ENCODE results near the gene RGS9.
"Not testable (repeated sequence)": the region's sequence is repeated elsewhere in the genome, so short reads cannot be mapped to it uniquely, and the experiment has no call there.

Gene RGS9

GRCh38 chr17:65115839-65116238, 21.3 kb upstream of the RGS9 start:
- Histone ChIP-seq H3K9ac (ENCODE audit: low read length) (no peak overlapping the region), H3K4me3 (ENCODE audit: low read length) (no peak overlapping the region), H3K27me3 (replicated peaks; ENCODE audit: control insufficient read depth, insufficient read depth, low read length) (peaks cover 5% of the 10 kb centered on the region), H3K4me1 (ENCODE audit: control insufficient read depth, insufficient read depth, low read length) (no peaks in the 10 kb centered on the region), H3K9me3 (ENCODE audit: control insufficient read depth, low read length) (no peaks in the 10 kb centered on the region), H3K36me3 (ENCODE audit: control insufficient read depth, insufficient read depth, low read length, severe bottlenecking) (no peaks in the 10 kb centered on the region)
- no peak for DNase-seq (ENCODE audit: low read depth)

GRCh38 chr17:65116515-65116914, 20.7 kb upstream of the RGS9 start:
- not testable (repeated sequence) for H3K4me3 ChIP-seq (ENCODE audit: low read length); H3K4me1 ChIP-seq (ENCODE audit: control insufficient read depth, insufficient read depth, low read length); DNase-seq (ENCODE audit: low read depth); H3K9ac ChIP-seq (ENCODE audit: low read length); H3K9me3 ChIP-seq (ENCODE audit: control insufficient read depth, low read length); H3K27me3 ChIP-seq (replicated peaks; ENCODE audit: control insufficient read depth, insufficient read depth, low read length); H3K36me3 ChIP-seq (ENCODE audit: control insufficient read depth, insufficient read depth, low read length, severe bottlenecking)

GRCh38 chr17:65117384-65118035, 19.7 kb upstream of the RGS9 start:
- no peak overlapping the region for H3K9ac ChIP-seq (ENCODE audit: low read length)
- H3K27me3 ChIP-seq (replicated peaks; ENCODE audit: control insufficient read depth, insufficient read depth, low read length) = peaks cover 5% of the 10 kb centered on the region
- H3K9me3 ChIP-seq (ENCODE audit: control insufficient read depth, low read length) = no peaks in the 10 kb centered on the region
- H3K4me1 ChIP-seq (ENCODE audit: control insufficient read depth, insufficient read depth, low read length) = peaks cover 3% of the 10 kb centered on the region
- H3K36me3 ChIP-seq (ENCODE audit: control insufficient read depth, insufficient read depth, low read length, severe bottlenecking) = no peaks in the 10 kb centered on the region
- DNase-seq (ENCODE audit: low read depth) = no peak
- H3K4me3 ChIP-seq (ENCODE audit: low read length) = no peak overlapping the region

- no peak overlapping the region for H3K9ac ChIP-seq (ENCODE audit: low read length)
- peaks cover 5% of the 10 kb centered on the region for H3K27me3 ChIP-seq (replicated peaks; ENCODE audit: control insufficient read depth, insufficient read depth, low read length)
- no peaks in the 10 kb centered on the region for H3K9me3 ChIP-seq (ENCODE audit: control insufficient read depth, low read length)
- DNase-seq (ENCODE audit: low read depth) = no peak
- H3K36me3 ChIP-seq (ENCODE audit: control insufficient read depth, insufficient read depth, low read length, severe bottlenecking) = no peaks in the 10 kb centered on the region
- H3K4me1 ChIP-seq (ENCODE audit: control insufficient read depth, insufficient read depth, low read length) = peaks cover 9% of the 10 kb centered on the region
- H3K4me3 ChIP-seq (ENCODE audit: low read length) = no peak overlapping the region
Measured at GRCh38 chr17:65121368-65121767, 15.8 kb upstream of the RGS9 start.

- peak overlapping the region; percentile 91 for H3K4me3 ChIP-seq (ENCODE audit: low read length)
- no peaks in the 10 kb centered on the region for H3K9me3 ChIP-seq (ENCODE audit: control insufficient read depth, low read length)
- peaks cover 5% of the 10 kb centered on the region for H3K27me3 ChIP-seq (replicated peaks; ENCODE audit: control insufficient read depth, insufficient read depth, low read length)
- H3K36me3 ChIP-seq (ENCODE audit: control insufficient read depth, insufficient read depth, low read length, severe bottlenecking) = no peaks in the 10 kb centered on the region
- peak overlapping the region; percentile 98 for H3K9ac ChIP-seq (ENCODE audit: low read length)
- no peak for DNase-seq (ENCODE audit: low read depth)
- H3K4me1 ChIP-seq (ENCODE audit: control insufficient read depth, insufficient read depth, low read length) = peaks cover 9% of the 10 kb centered on the region
Measured at GRCh38 chr17:65121916-65122806, 15.0 kb upstream of the RGS9 start.

- DNase-seq (ENCODE audit: low read depth) = peak; percentile 94
- H3K27me3 ChIP-seq (replicated peaks; ENCODE audit: control insufficient read depth, insufficient read depth, low read length) = no peaks in the 10 kb centered on the region
- peak overlapping the region; percentile 98 for H3K9ac ChIP-seq (ENCODE audit: low read length)
- H3K36me3 ChIP-seq (ENCODE audit: control insufficient read depth, insufficient read depth, low read length, severe bottlenecking) = no peaks in the 10 kb centered on the region
- H3K4me3 ChIP-seq (ENCODE audit: low read length) = peak overlapping the region; percentile 91
- H3K9me3 ChIP-seq (ENCODE audit: control insufficient read depth, low read length) = no peaks in the 10 kb centered on the region
- peaks cover 9% of the 10 kb centered on the region for H3K4me1 ChIP-seq (ENCODE audit: control insufficient read depth, insufficient read depth, low read length)
Measured at GRCh38 chr17:65122836-65123756, 14.1 kb upstream of the RGS9 start.

- H3K36me3 ChIP-seq (ENCODE audit: control insufficient read depth, insufficient read depth, low read length, severe bottlenecking) = no peaks in the 10 kb centered on the region
- peaks cover 9% of the 10 kb centered on the region for H3K4me1 ChIP-seq (ENCODE audit: control insufficient read depth, insufficient read depth, low read length)
- H3K4me3 ChIP-seq (ENCODE audit: low read length) = peak overlapping the region; percentile 91
- H3K9me3 ChIP-seq (ENCODE audit: control insufficient read depth, low read length) = no peaks in the 10 kb centered on the region
- peak; percentile 65 for DNase-seq (ENCODE audit: low read depth)
- H3K9ac ChIP-seq (ENCODE audit: low read length) = peak overlapping the region; percentile 98
- no peaks in the 10 kb centered on the region for H3K27me3 ChIP-seq (replicated peaks; ENCODE audit: control insufficient read depth, insufficient read depth, low read length)
Measured at GRCh38 chr17:65123757-65124675, 13.2 kb upstream of the RGS9 start.

GRCh38 chr17:65130832-65131231, 6.3 kb upstream of the RGS9 start:
- no peaks in the 10 kb centered on the region for H3K27me3 ChIP-seq (replicated peaks; ENCODE audit: control insufficient read depth, insufficient read depth, low read length)
- H3K9me3 ChIP-seq (ENCODE audit: control insufficient read depth, low read length) = no peaks in the 10 kb centered on the region
- H3K9ac ChIP-seq (ENCODE audit: low read length) = no peak overlapping the region
- H3K36me3 ChIP-seq (ENCODE audit: control insufficient read depth, insufficient read depth, low read length, severe bottlenecking) = no peaks in the 10 kb centered on the region
- no peak overlapping the region for H3K4me3 ChIP-seq (ENCODE audit: low read length)
- H3K4me1 ChIP-seq (ENCODE audit: control insufficient read depth, insufficient read depth, low read length) = peaks cover 13% of the 10 kb centered on the region
- DNase-seq (ENCODE audit: low read depth) = no peak

- Histone ChIP-seq H3K4me1 (ENCODE audit: control insufficient read depth, insufficient read depth, low read length) (peaks cover 13% of the 10 kb centered on the region), H3K9me3 (ENCODE audit: control insufficient read depth, low read length) (no peaks in the 10 kb centered on the region), H3K9ac (ENCODE audit: low read length) (no peak overlapping the region), H3K4me3 (ENCODE audit: low read length) (no peak overlapping the region), H3K36me3 (ENCODE audit: control insufficient read depth, insufficient read depth, low read length, severe bottlenecking) (no peaks in the 10 kb centered on the region), H3K27me3 (replicated peaks; ENCODE audit: control insufficient read depth, insufficient read depth, low read length) (no peaks in the 10 kb centered on the region)
- no peak for DNase-seq (ENCODE audit: low read depth)
Measured at GRCh38 chr17:65131240-65131639, 5.9 kb upstream of the RGS9 start.

- Histone ChIP-seq H3K36me3 (ENCODE audit: control insufficient read depth, insufficient read depth, low read length, severe bottlenecking) (no peaks in the 10 kb centered on the region), H3K4me3 (ENCODE audit: low read length) (no peak overlapping the region), H3K9me3 (ENCODE audit: control insufficient read depth, low read length) (no peaks in the 10 kb centered on the region), H3K9ac (ENCODE audit: low read length) (no peak overlapping the region), H3K27me3 (replicated peaks; ENCODE audit: control insufficient read depth, insufficient read depth, low read length) (no peaks in the 10 kb centered on the region), H3K4me1 (ENCODE audit: control insufficient read depth, insufficient read depth, low read length) (peaks cover 13% of the 10 kb centered on the region)
- DNase-seq (ENCODE audit: low read depth) = peak; percentile 50
Measured at GRCh38 chr17:65131946-65132345, 5.2 kb upstream of the RGS9 start.

Measured in adipocyte (in vitro differentiated cells).